ENCODE measurements around the gene STOML3.

The STOML3 gene

GRCh38 chr13:39025433-39025839 is 34.8 kb upstream of the STOML3 start:
- Histone ChIP-seq H3K4me3 (replicated peaks; ENCODE audit: low read depth, low read length) (no peak overlapping the region), H3K27me3 (replicated peaks; ENCODE audit: control insufficient read depth, insufficient read depth, low read length) (no peaks in the 10 kb centered on the region), H3K36me3 (ENCODE audit: control insufficient read depth, insufficient read depth, low read length) (peaks cover 8% of the 10 kb centered on the region)
- no peak for DNase-seq (ENCODE audit: extremely low read depth, insufficient read length)
- TF ChIP-seq CTCF (IDR thresholded peaks at IDR 0.05; ENCODE audit: insufficient read depth, low read length, poor library complexity, severe bottlenecking): no peak

GRCh38 chr13:39023761-39024160 is 33.1 kb upstream of the STOML3 start:
- peaks cover 8% of the 10 kb centered on the region for H3K36me3 ChIP-seq (ENCODE audit: control insufficient read depth, insufficient read depth, low read length)

GRCh38 chr13:39023316-39023715 is 32.7 kb upstream of the STOML3 start:
- no peak for TF ChIP-seq CTCF (IDR thresholded peaks at IDR 0.05; ENCODE audit: insufficient read depth, low read length, poor library complexity, severe bottlenecking)
- Histone ChIP-seq H3K36me3 (ENCODE audit: control insufficient read depth, insufficient read depth, low read length) (peaks cover 8% of the 10 kb centered on the region), H3K27me3 (replicated peaks; ENCODE audit: control insufficient read depth, insufficient read depth, low read length) (no peaks in the 10 kb centered on the region), H3K4me3 (replicated peaks; ENCODE audit: low read depth, low read length) (no peak overlapping the region)
- DNase-seq (ENCODE audit: extremely low read depth, insufficient read length): no peak

More at GRCh38 chr13:39023761-39024160, 33.1 kb upstream of the STOML3 start:
- Histone ChIP-seq H3K27me3 (replicated peaks; ENCODE audit: control insufficient read depth, insufficient read depth, low read length) (no peaks in the 10 kb centered on the region), H3K4me3 (replicated peaks; ENCODE audit: low read depth, low read length) (no peak overlapping the region)
- TF ChIP-seq CTCF (IDR thresholded peaks at IDR 0.05; ENCODE audit: insufficient read depth, low read length, poor library complexity, severe bottlenecking): no peak
- no peak for DNase-seq (ENCODE audit: extremely low read depth, insufficient read length)

- peaks cover 10% of the 10 kb centered on the region for H3K36me3 ChIP-seq (ENCODE audit: control insufficient read depth, insufficient read depth, low read length)
- TF ChIP-seq CTCF (IDR thresholded peaks at IDR 0.05; ENCODE audit: insufficient read depth, low read length, poor library complexity, severe bottlenecking): no peak
- no peaks in the 10 kb centered on the region for H3K27me3 ChIP-seq (replicated peaks; ENCODE audit: control insufficient read depth, insufficient read depth, low read length)
- H3K4me3 ChIP-seq (replicated peaks; ENCODE audit: low read depth, low read length): no peak overlapping the region
- DNase-seq (ENCODE audit: extremely low read depth, insufficient read length): no peak
Observed at GRCh38 chr13:39020853-39021462, 30.3 kb upstream of the STOML3 start.

- H3K36me3 ChIP-seq (ENCODE audit: control insufficient read depth, insufficient read depth, low read length): peaks cover 18% of the 10 kb centered on the region
- H3K4me3 ChIP-seq (replicated peaks; ENCODE audit: low read depth, low read length): no peak overlapping the region
- TF ChIP-seq CTCF (IDR thresholded peaks at IDR 0.05; ENCODE audit: insufficient read depth, low read length, poor library complexity, severe bottlenecking): peak; percentile 65
- no peak for DNase-seq (ENCODE audit: extremely low read depth, insufficient read length)
- no peaks in the 10 kb centered on the region for H3K27me3 ChIP-seq (replicated peaks; ENCODE audit: control insufficient read depth, insufficient read depth, low read length)
Observed at GRCh38 chr13:39016787-39017186, 26.2 kb upstream of the STOML3 start.

GRCh38 chr13:39016087-39016486 is 25.5 kb upstream of the STOML3 start:
- TF ChIP-seq CTCF (IDR thresholded peaks at IDR 0.05; ENCODE audit: insufficient read depth, low read length, poor library complexity, severe bottlenecking): no peak
- Histone ChIP-seq H3K36me3 (ENCODE audit: control insufficient read depth, insufficient read depth, low read length) (peaks cover 22% of the 10 kb centered on the region), H3K27me3 (replicated peaks; ENCODE audit: control insufficient read depth, insufficient read depth, low read length) (no peaks in the 10 kb centered on the region), H3K4me3 (replicated peaks; ENCODE audit: low read depth, low read length) (no peak overlapping the region)
- peak; percentile 29 for DNase-seq (ENCODE audit: extremely low read depth, insufficient read length)
